NT2/D1 (cell line): ENCODE data around the gene KIAA0513.

ENCODE experiments used
- SUZ12 ChIP-seq: IDR thresholded peaks from 2 replicates; pipeline ENCODE4 v1.6.1; 2011; ENCODE audit not compliant: insufficient read length, insufficient read depth; ENCODE audit errors: extremely low read depth
- ZNF274 ChIP-seq: IDR thresholded peaks from 2 replicates; pipeline ENCODE4 v1.6.1; 2011; ENCODE audit warnings: mild to moderate bottlenecking, low read depth, low read length

DNA sequence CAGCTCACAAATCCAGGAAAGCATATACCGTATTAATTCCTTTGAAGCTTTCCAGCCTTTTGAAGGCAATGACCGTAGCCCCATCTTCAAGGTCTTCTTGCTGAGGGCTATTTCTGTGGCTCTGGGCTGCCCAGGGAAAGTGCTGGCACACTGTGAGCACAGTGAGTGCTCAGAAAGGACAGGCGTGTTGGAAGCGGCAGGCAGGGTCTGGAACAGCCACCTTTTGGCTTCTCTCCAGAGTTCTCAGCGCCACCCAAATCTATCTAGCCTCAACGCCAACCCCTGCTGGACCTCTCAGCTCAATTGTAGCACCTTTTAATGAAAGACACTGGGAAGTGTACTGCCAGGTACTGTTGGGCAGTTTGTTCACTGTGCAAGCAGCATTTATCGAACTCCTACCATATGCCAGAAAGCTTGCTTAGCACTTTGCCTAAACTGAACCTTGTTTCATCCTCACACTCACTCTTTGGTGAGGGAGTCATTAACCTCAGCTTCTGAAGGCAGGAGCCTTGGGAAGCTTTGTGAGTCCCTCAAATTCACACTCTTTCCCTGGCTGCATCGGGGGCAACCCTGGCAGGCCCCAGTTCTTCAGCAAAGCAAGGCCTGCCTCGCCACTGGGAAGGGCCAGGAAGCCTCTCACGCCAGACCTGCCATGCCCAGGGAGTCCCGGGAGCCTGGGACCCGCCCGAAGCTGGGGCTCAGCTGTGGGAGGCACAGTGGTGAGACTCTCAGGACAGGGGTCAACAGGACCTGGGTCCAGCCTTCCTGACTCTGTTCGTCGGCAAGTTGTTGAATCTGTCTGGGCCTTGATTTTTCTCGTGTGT is 98.2 kb downstream of the KIAA0513 start:
- TF ChIP-seq ZNF274 (no peak), SUZ12 (no peak)
